LNCAP (cell line): Measurements from ENCODE around the gene KRTAP4-9.
"Not testable (repeated sequence)": the region's sequence is repeated elsewhere in the genome, so short reads cannot be mapped to it uniquely, and the experiment has no call there.

Experiments used
- TF ChIP-seq, protein P1 (sequence below): fragments of 450-650 bp; IDR thresholded peaks from 2 replicates; pipeline ENCODE4 v1.5.1; 2017; ENCODE audit warnings: mild to moderate bottlenecking

KRTAP4-9 gene

DNA sequence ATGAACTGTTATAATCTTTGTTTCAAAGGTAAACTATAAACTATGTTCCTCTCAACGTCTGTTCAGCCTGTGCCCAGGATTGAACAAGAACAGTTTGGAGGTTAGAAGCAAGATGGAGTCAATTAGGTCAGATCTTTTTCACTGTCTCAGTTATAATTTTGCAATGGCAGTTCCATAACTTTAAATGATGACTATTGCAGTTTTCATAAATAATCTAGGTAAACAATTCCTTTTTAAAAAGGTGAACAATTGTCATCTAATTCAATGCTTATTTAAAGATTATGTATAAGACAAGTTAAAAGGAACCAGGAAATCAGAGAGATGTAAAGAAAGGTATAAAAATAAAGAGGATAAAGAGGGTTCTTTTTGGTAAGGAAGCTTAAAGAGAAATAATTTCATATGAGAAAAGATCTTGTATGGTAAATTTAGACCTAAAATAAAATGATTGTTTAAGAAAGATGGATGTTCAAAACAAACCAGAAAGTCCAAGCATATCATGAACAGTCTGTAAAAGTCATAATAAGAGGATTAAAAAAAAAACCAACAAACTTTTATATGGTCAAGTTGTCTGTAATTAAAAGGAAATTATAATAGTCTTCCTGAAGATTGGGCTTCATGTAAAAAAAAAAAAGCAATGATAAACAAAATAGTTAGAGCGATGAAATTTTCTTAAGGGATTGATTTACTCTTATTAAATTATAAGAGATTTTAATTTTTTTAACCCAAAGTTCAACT lies 6.1 kb downstream of the KRTAP4-9 start:
- TF ChIP-seq, protein P1, sequence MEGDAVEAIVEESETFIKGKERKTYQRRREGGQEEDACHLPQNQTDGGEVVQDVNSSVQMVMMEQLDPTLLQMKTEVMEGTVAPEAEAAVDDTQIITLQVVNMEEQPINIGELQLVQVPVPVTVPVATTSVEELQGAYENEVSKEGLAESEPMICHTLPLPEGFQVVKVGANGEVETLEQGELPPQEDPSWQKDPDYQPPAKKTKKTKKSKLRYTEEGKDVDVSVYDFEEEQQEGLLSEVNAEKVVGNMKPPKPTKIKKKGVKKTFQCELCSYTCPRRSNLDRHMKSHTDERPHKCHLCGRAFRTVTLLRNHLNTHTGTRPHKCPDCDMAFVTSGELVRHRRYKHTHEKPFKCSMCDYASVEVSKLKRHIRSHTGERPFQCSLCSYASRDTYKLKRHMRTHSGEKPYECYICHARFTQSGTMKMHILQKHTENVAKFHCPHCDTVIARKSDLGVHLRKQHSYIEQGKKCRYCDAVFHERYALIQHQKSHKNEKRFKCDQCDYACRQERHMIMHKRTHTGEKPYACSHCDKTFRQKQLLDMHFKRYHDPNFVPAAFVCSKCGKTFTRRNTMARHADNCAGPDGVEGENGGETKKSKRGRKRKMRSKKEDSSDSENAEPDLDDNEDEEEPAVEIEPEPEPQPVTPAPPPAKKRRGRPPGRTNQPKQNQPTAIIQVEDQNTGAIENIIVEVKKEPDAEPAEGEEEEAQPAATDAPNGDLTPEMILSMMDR, result no peak

- TF ChIP-seq, protein P1, result no peak
These were observed 11.1 kb downstream of the KRTAP4-9 start for GRCh38 chr17:41116297-41116696.

DNA sequence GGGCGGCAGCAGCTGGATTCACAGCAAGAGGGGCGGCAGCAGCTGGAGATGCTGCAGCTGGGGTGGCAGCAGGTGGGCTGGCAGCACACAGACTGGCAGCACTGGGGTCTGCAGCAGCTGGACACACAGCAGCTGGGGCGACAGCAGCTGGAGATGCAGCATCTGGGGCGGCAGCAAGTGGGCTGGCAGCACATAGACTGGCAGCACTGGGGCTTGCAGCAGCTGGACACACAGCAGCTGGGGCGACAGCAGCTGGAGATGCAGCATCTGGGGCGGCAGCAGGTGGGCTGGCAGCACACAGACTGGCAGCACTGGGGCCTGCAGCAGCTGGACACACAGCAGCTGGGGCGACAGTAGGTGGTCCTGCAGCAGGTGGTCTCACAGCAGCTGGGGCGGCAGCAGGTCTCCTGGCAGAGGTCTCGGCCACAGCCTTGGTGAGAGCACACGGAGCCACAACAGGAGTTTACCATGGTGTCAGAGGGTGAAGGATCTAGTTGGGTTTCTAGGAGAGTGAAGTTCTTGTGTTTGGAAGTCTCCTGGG lies 12.7 kb downstream of the KRTAP4-9 start, which contains the start of gene KRTAP4-11:
Gene KRTAP4-11, minus strand, starts transcription at position 528 of the 541 bp plus-strand sequence. Its CDS starts 58 bp downstream, at position 470.
- TF ChIP-seq, protein P1, result not testable (repeated sequence)

DNA sequence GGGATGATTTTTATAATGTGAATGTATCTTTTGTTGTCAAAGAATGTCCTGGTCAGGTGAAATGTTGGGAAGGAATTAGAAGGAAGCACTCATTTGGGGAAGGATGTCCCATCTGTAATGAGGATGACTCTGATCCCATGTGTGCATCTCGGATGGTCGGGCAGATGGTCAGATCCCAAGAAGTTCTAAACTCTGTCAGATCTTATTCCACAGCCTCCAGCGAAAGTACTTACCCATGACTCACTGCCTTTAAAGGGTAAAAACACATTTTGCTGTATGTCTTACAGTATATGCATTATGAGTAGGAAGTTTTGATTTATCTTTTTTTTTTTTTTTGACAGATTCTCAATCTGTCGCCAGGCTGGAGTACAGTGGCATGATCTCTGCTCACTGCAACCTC lies 13.5 kb downstream of the KRTAP4-9 start:
- TF ChIP-seq, protein P1, result no peak

DNA sequence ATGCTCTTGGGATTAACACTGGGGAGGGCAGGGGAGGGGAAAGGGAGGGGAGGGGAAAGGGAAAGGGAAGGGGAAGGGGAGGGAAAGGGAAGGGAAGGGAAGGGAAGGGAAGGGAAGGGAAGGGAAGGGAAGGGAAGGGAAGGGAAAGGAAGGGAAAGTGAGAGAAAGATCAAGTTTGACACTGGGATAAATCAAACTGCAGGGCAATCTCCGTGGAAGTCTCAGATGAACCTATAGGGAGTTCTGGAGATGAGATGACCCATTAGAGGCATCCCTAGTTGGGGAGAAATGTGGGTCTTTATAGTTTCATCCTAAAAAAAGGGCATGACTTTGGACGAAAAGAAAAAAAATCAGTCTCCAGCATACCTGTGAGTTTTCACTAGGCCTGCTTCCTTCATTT lies 16.6 kb downstream of the KRTAP4-9 start:
- TF ChIP-seq, protein P1, result no peak

- TF ChIP-seq, protein P1, result not testable (repeated sequence)
These were observed 18.8 kb downstream of the KRTAP4-9 start, which contains the start of gene KRTAP4-12 for GRCh38 chr17:41123991-41124371. KRTAP4-12 (minus strand) TSS chr17:41124182; CDS start chr17:41124122, 60 bp downstream.

DNA sequence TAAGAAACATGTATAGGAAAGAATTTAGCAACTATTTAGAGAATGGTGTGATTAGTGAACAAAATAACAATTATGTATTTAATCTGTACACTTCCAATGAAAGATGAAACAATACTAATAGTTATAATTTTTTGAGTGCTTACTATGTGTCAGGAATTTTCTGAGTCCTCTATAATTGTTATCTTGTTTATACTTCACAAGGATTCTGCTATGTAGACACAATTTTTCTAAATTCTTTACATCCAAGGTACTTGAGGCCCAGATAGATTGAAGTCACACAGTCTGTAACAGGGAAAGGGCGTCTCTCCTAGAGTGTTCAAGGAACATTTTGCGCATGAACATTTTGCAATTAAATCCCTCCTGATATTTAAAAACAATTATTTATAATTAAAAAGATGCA lies 19.9 kb downstream of the KRTAP4-9 start:
- TF ChIP-seq, protein P1, result no peak
